Right hindlimb (tissue), 1 donor: Measurements from ENCODE around the gene UTF1.
"Not testable (repeated sequence)": the region's sequence is repeated elsewhere in the genome, so short reads cannot be mapped to it uniquely, and the experiment has no call there.

Experiments
- DNase-seq: peaks from one replicate; pipeline ENCODE4 v3.0.0-alpha.2; 2018

The UTF1 gene

DNA sequence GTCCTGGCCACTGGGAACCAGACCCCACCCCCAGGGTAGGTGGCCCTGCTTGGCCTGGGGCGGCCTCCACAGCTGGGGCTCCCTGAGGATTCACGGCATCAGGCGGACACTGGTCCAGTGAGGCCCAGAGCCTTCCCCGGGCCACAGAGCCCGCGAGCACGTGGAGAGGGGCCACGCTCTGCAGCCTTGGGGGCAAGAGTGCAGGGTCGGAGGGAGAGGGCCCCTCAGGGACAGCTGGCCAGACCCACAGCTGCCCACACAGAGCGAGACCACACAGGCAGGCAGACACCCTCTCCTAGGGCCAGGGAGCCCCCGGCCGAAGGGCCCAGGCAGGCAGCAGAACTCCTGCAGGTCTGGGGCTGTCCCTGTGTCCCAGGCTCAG lies 18.3 kb downstream of the UTF1 start:
- DNase-seq = no peak

DNA sequence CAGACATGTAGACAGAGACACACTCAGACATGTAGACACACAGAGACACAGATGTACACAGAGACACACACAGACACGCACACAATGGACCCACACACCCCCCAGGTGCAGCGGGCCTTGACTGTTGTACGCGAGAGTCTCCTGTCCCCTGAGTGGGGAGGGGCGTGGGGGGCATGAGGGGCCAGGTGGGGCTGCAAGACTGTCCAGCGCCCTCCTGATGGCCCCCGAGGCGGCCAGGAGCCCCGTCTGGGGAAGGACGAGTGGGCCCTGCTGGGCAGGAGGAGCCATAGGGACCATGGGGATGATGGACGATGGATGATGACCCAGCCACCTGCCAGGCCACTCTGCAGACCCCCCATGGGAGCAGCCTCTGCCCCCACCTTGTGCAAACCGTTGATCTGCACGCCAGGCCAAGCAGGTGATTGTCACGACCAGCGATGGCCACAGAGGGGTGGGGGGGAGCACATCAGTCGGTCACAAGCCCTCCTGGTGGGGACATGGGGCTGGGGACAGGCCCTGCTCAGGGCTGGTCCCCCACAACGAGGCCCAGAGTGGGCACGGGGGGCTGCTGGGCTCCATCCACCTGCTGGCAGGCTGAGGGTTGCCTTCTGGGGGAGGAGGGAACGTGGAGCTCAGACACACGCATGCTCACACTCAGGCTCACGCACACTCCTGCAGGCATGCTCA lies 19.2 kb downstream of the UTF1 start:
- DNase-seq = no peak

GRCh38 chr10:133249975-133250754 lies 20.1 kb downstream of the UTF1 start:
- DNase-seq = no peak

DNA sequence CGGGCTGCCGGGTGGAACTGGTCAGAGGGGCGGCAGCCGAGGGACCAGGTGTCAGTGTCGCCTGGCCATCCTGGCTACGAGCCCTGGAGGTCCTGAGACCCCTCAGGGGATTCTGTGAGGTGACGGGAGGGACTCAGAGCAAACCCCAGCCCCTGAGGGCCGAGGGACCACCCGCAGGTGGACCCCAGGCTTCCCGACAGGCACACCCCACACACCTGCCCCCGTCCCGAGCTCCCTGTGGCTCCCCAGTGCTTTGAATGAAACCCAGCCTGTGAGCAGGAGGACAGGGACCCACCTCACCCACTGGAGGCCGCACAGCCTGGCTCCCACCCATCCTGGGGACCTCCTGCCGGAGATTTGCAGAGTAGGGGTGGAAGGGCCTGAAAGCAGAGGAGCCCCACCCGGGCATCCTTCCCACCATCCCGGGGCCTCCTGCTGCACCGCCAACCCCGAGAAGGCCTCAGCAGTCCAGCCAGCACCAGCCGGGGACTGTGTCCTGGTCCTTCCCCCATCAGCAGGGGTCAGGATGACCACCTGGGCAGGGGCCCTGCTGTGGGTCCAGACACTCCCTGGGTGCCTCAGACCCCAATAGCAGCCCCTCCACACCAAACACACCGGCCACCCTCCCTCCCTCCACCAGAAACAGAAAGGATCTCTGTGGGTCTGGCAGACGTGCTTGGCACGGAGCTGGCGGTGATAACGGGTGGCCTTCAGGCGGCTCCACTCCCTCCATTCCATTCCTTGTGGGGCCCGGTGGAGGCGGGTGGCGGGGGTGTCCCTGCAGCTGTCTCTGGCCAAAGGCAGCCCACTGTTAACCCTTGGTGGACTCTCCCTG lies 21.6 kb downstream of the UTF1 start:
- DNase-seq = no peak

- no peak for DNase-seq
These were observed 22.2 kb downstream of the UTF1 start for GRCh38 chr10:133252223-133252552.

GRCh38 chr10:133253361-133253955 lies 23.4 kb downstream of the UTF1 start:
- no peak for DNase-seq

DNA sequence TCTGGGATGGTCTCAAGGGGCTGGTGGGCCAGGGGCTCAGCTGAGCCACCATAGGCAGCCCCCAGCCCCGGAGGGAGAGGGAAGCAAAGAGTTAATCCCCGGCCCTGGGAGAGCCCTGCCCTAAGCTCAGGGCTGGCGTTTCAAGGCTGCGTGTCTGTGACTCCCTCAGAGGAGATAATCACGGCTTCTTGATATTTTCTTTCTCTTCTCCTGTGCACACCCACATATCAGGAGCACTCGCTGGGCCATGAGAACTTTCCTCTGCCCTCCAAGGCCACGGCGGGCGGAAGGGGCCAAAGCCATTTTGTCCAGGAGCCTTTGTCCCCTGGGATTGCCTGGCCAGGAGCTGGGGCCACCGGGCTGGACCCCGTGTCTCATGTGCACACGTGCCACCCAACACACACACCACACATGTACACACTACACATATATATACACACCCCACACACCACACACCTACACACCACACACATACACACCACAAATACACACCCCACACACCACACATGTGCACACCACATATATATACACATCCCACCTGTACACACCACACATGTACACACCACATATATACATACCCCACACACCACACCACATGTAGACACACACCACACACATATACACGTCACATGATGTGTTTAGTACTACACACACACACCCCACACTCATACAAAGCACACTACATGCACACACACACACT lies 24.6 kb downstream of the UTF1 start:
- no peak for DNase-seq

- no peak for DNase-seq
These were observed 25.3 kb downstream of the UTF1 start for GRCh38 chr10:133255323-133255722.

DNA sequence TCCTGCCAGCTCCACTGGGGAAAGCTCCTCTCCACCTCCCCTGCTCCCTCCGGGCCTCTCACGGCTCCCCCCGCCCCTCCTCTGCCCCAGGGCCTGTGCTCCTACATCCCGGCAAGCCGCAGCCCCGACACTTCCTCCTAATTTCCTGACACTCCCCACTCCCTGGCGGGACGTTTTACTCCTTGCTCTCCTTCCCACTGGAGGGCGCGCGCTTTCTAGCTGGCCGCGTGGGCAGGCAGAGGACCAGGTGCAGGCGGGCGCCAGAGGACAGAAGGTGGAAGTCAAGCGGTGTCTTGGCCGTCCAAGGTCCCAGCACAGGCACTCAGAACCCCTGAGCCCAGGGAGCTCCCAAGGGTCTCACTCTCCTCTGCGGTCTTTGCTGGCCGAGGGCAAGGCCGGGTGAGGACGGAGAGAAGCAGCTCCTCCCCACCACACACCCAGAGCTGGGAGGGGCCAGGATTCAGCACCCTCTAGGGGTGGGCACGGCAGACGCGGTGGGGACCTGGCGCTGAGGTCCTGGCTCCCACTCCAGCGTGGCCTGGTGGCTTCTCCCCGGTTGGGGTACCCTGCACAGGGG lies 27.6 kb downstream of the UTF1 start:
- no peak for DNase-seq

DNA sequence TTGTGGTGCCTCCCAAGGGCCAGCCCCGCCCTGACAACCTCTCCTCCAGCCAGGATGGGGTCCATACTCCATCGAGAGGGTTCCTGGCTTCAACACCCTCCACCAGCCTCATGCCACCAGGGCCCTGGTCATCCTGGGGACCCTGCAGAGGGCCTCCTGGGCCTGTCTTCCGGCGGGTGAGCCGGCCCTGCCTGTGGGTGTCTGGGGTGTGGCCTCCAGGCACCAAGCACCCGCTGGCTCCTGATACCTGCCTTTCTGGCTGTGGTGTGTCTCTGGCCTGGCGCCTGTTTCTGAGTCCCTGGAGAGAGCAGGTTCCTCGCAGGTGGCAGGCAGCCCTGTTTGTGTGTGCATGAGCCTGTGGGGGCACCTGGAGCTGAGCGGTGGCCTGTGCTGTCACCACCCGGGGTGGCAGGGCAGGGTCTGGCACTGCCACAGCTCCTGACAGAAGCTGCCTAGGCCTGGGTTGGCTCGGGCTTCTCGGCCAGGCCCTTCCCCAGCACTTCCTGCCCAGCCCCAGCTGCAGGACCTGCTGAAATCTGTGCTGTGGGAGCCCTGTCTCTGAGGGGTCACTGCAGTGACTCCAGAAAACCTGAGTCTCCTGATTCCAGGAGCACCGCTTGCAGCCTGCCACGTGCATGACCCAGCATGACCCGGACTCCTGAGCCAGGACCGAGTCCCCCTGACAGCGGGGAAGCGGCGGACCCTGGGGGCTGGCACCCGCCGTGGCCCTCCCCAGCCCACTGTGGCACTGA lies 28.2 kb downstream of the UTF1 start:
- no peak for DNase-seq

- peak; percentile 83 for DNase-seq
These were observed 29.0 kb downstream of the UTF1 start for GRCh38 chr10:133258818-133259601.

- no peak for DNase-seq
These were observed 29.6 kb downstream of the UTF1 start for GRCh38 chr10:133259602-133259989.

DNA sequence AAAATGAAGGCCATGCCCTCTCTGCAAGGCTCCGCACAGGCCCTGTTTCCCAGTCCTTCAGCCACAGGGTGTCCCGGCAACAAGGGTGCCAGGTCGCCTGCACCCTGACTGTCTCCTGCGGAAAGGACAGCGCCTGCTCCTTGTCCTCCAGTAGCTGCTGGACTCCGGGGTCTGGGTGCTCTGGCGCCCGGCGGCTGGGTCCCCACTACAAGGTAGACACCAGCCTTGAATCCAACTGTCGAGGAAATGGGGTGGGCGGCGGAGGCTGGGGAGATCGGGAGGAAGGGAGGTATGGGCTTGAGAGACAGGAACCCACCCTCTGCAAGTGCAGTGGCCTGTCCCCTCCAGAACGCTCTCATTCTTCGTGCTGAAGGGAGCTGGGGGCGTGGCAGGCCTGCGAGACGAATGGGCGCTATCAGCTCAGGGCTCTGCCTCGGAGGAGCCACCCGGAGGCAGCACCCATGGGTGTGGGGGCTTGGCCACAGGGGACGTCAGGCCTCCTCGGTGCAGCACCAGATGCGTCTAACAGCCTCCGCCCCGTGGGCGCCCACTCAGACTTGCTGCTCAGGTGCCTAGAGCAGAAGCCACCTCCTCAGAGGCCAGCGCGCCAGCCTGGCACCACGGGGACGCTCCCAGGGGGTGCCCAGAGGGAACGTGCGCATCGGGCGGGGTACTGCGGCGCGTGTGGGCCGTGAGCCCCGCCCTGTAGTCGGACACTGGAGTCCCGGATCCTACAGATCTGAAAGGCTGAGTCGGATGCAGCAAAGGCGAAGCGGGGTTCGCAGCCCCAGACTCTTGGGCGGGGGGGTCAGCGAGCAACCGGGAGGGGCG lies 31.1 kb downstream of the UTF1 start:
- peak; percentile 61 for DNase-seq

- DNase-seq = peak; percentile 78
These were observed 31.8 kb downstream of the UTF1 start for GRCh38 chr10:133261726-133262325.

DNA sequence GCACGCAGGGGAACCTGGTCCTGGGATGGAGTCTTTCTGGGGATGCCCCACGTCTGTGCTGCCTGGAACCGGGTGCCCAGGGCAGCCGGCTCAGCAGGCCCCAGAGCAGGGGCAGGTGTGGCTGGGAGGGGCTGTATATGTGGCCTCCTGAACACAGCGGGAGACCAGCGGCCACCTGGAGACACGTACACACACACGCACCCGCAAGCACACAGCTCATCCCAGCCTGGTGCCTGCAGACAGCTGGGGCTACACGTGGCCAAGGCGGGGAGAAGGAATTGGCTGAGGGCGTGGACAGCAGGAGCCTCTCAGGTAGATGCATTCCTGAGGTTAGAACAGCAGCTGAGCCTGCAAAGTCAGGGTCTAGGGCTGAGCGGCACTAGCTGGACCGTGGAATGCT lies 32.7 kb downstream of the UTF1 start:
- DNase-seq = no peak

GRCh38 chr10:133263674-133264073 lies 33.7 kb downstream of the UTF1 start:
- DNase-seq = no peak

- no peak for DNase-seq
These were observed 34.4 kb downstream of the UTF1 start for GRCh38 chr10:133264461-133264860.

DNA sequence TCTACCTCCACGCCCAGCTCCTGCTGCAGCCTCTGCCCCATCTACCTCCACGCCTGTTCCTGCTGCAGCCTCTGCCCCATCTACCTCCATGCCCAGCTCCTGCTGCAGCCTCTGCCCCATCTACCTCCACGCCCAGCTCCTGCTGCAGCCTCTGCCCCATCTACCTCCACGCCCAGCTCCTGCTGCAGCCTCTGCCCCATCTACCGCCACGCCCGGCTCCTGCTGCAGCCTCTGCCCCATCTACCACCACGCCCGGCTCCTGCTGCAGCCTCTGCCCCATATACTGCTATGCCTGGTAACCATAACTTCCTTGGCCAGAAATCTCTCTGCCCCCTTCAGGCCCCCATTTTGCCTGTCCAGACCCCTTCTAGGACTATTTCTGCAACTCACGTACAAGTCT lies 35.0 kb downstream of the UTF1 start:
- DNase-seq = not testable (repeated sequence)

GRCh38 chr10:133266056-133266795 lies 36.2 kb downstream of the UTF1 start:
- DNase-seq = no peak
